Activated B cell treated with CpG ODN at 0.5 μM for 24 hours (primary cell): ENCODE results near the gene INHBC. TPM values are rescaled to one million over a fixed set of nuclear protein-coding genes. Genes with fewer than 3 reads are reported as not detected.
"Not testable (repeated sequence)": the region's sequence is repeated elsewhere in the genome, so short reads cannot be mapped to it uniquely, and the experiment has no call there.

Source experiments
- ATAC-seq: fragments of 200-7000 bp; cut with Tn5 transposase; one replicate; pipeline ENCODE4 v1.10.0; 2021; ENCODE audit warnings: low read depth, mild to moderate bottlenecking, moderate library complexity
- CTCF ChIA-PET: fragments of 350-600 bp; sonication (Branson Sonifier 250); formaldehyde crosslinking; loops from one replicate; lab custom pipeline; 2021; ENCODE audit warnings: antibody characterized with exemption; lab: Charles Lee
- POLR2A ChIA-PET: fragments of 350-600 bp; sonication (Branson Sonifier 250); formaldehyde crosslinking; loops from one replicate; lab custom pipeline; 2021; ENCODE audit warnings: antibody characterized with exemption; lab: Charles Lee
- DNase-seq: peaks from one replicate; pipeline ENCODE4 v3.0.0; 2022
- H3K27ac Mint-ChIP-seq: one replicate; pipeline ENCODE4 v1.8.0; 2020; ENCODE audit warnings: mixed read lengths
- H3K27me3 Mint-ChIP-seq: one replicate; pipeline ENCODE4 v1.8.0; 2021; ENCODE audit warnings: mixed read lengths
- H3K36me3 Mint-ChIP-seq: one replicate; pipeline ENCODE4 v1.8.0; 2021; ENCODE audit warnings: low read depth, mixed read lengths
- H3K4me1 Mint-ChIP-seq: one replicate; pipeline ENCODE4 v1.8.0; 2021; ENCODE audit warnings: mixed read lengths
- H3K4me3 Mint-ChIP-seq: one replicate; pipeline ENCODE4 v1.8.0; 2020; ENCODE audit warnings: mild to moderate bottlenecking, mixed read lengths
- H3K9me3 Mint-ChIP-seq: one replicate; pipeline ENCODE4 v1.8.0; 2020; ENCODE audit warnings: mixed read lengths
- intact Hi-C: fragments of 100-400 bp; cut with micrococcal nuclease; formaldehyde crosslinking; loops from one replicate; pipeline ENCODE4 v1.15.1; 2024
- total RNA-seq: library from RNA; stranded (reverse); gene quantifications from 2 replicates; pipeline ENCODE4 v1.2.3, GENCODE V29; 2022
- TF ChIP-seq, protein P1 (sequence below): fragments of 200-600 bp; IDR thresholded peaks from one replicate; pipeline ENCODE4 v1.8.0; 2022; ENCODE audit warnings: antibody characterized with exemption, mild to moderate bottlenecking

The INHBC gene
- total RNA-seq, 1 donor from 2014 or later: not detected

DNA sequence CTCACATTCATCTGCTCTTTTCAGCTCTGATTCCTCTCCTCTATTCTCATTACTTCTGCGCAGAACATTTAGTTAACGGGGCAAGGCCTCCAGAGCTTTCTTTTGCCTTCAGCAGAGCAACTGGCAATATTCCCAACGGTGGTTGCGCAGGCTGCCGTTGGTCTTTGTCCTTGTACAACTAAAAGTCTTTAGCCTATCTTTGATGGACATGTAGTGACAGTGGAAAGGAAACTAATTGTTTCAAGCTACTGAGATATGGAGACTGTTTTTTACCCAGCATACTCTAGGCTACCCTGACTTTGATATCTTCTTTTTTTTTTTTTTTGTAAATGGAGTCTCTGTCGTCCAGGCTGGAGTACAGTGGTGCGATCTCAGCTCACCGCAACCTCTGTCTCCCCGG lies 16.3 kb upstream of the INHBC start:
- no peak overlapping the region for H3K27ac Mint-ChIP-seq
- CTCF ChIA-PET: interaction anchor here (0.5 to 1.0 kb wide), 2 partner anchors 22 to 37 kb away, joined by 3 read pairs; partner anchors contain the start of gene INHBE
- peaks cover 27% of the 10 kb centered on the region for H3K4me1 Mint-ChIP-seq
- H3K27me3 Mint-ChIP-seq: no peaks in the 10 kb centered on the region
- TF ChIP-seq, protein P1, sequence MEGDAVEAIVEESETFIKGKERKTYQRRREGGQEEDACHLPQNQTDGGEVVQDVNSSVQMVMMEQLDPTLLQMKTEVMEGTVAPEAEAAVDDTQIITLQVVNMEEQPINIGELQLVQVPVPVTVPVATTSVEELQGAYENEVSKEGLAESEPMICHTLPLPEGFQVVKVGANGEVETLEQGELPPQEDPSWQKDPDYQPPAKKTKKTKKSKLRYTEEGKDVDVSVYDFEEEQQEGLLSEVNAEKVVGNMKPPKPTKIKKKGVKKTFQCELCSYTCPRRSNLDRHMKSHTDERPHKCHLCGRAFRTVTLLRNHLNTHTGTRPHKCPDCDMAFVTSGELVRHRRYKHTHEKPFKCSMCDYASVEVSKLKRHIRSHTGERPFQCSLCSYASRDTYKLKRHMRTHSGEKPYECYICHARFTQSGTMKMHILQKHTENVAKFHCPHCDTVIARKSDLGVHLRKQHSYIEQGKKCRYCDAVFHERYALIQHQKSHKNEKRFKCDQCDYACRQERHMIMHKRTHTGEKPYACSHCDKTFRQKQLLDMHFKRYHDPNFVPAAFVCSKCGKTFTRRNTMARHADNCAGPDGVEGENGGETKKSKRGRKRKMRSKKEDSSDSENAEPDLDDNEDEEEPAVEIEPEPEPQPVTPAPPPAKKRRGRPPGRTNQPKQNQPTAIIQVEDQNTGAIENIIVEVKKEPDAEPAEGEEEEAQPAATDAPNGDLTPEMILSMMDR: no peak
- H3K36me3 Mint-ChIP-seq: peaks cover 37% of the 10 kb centered on the region
- intact Hi-C loops: no loop called here
- DNase-seq (no peak), ATAC-seq (no peak)
- POLR2A ChIA-PET: interaction anchor here (0.6 kb wide), 1 partner anchor 18 kb away, joined by 8 read pairs; no protein-coding TSS in a partner anchor
- no peak overlapping the region for H3K4me3 Mint-ChIP-seq
- H3K9me3 Mint-ChIP-seq: no peaks in the 10 kb centered on the region

DNA sequence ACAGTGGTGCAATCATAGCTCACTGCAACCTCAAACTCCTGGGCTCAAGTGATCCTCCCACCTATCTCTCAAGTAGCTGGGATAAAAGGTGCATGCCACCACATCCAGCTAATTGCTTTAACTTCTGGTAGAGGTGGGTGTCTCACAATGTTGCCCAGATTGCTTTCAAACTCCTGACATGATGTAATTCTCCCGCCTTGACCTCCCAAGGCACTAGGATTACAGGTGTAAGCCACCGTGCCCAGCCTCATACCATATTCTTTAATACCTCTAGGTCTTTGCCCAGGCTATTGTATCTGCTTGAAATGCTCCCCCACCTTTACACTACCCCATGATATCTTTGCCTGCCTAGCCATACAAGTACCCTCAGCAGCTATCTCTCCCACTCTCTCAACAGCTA lies 15.1 kb upstream of the INHBC start:
- Mint-ChIP-seq H3K27me3 (no peaks in the 10 kb centered on the region), H3K4me1 (peaks cover 27% of the 10 kb centered on the region), H3K36me3 (peaks cover 36% of the 10 kb centered on the region), H3K4me3 (no peak overlapping the region), H3K9me3 (no peaks in the 10 kb centered on the region), H3K27ac (no peak overlapping the region)
- intact Hi-C loops: no loop called here
- POLR2A ChIA-PET: interaction anchor here (0.6 kb wide), 2 partner anchors 283 to 1155 kb away, joined by 4 to 8 read pairs; no protein-coding TSS in a partner anchor
- ATAC-seq: no peak
- no peak for DNase-seq
- TF ChIP-seq, protein P1: no peak
- CTCF ChIA-PET: interaction anchor here (1.3 kb wide), 1 partner anchor 33 kb away, joined by 3 read pairs; no protein-coding TSS in a partner anchor

DNA sequence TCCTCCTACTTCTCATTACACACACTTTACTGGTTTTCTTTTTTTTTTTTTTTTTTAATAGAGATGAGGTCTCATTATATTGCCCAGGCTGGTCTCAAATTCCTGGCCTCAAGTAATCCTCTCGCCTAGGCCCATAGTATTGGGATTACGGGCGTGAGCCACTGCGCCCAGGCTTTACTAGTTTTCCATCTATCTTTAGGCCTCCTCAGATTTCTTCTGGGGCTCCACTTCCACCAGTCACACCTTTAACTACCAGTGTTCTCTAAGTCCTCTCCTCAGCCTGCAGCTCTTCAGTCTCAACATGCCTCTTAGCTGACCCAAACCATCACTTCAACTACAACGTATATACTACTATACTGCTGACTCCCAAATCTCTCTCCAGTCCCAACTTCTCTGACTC lies 14.1 kb upstream of the INHBC start:
- CTCF ChIA-PET: interaction anchor here (1.2 kb wide), 1 partner anchor 38 kb away, joined by 3 read pairs; no protein-coding TSS in a partner anchor
- Mint-ChIP-seq H3K9me3 (no peaks in the 10 kb centered on the region), H3K4me1 (peaks cover 19% of the 10 kb centered on the region), H3K27ac (no peak overlapping the region), H3K4me3 (no peak overlapping the region), H3K36me3 (peaks cover 39% of the 10 kb centered on the region), H3K27me3 (no peaks in the 10 kb centered on the region)
- no peak for ATAC-seq
- no peak for DNase-seq
- POLR2A ChIA-PET: no interaction called here
- TF ChIP-seq, protein P1: no peak
- intact Hi-C loops: no loop called here

DNA sequence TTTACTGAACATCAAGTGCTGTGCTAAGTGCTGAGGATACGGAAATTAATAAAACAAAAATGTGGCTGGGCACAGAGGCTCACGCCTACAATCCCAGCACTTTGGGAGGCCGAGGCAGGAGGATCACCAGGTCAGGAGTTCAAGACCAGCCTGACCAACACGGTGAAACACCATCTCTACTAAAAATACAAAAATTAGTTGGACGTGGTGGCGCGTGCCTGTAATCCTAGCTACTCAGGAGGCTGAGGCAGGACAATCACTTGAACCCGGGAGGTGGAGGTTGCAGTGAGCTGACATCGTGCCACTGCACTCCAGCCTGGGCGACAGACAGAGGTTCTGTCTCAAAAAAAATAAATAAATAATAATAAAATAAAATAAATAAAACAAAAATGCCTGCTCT lies 7.6 kb upstream of the INHBC start:
- H3K4me3 Mint-ChIP-seq, intact Hi-C loops, H3K27me3 Mint-ChIP-seq, ATAC-seq, H3K27ac Mint-ChIP-seq, CTCF ChIA-PET, H3K9me3 Mint-ChIP-seq, DNase-seq: not testable (repeated sequence)
- POLR2A ChIA-PET: interaction anchor here (0.7 kb wide), 1 partner anchor 81 kb away, joined by 4 read pairs; no protein-coding TSS in a partner anchor
- Mint-ChIP-seq H3K4me1 (peaks cover 38% of the 10 kb centered on the region), H3K36me3 (peaks cover 29% of the 10 kb centered on the region)

DNA sequence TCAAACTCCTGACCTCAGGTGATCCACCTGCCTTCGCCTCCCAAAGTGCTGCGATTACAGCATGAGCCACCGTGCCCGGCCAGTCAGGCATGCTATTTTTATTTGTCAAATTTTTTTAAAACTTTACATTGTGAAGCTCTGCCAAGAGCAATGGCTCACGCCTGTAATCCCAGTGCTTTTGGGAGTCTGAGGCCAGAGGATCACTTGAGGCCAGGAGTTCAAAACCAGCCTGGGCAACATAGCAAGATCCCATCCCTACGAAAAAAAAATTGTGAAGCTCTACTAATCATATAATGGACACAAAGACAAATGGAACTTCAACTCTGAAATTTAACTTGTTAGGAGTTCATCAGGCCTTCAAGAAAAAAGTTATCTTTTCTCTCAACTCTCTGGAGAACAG lies 5.6 kb upstream of the INHBC start:
- DNase-seq (no peak), ATAC-seq (no peak)
- Mint-ChIP-seq H3K4me3 (peak overlapping the region; percentile 97), H3K36me3 (peaks cover 20% of the 10 kb centered on the region), H3K4me1 (peaks cover 39% of the 10 kb centered on the region), H3K27me3 (no peaks in the 10 kb centered on the region), H3K9me3 (no peaks in the 10 kb centered on the region), H3K27ac (peak overlapping the region; percentile 77)
- TF ChIP-seq, protein P1: no peak
- CTCF ChIA-PET: interaction anchor here (1.8 kb wide), 1 partner anchor 24 kb away, joined by 6 read pairs; no protein-coding TSS in a partner anchor
- POLR2A ChIA-PET: interaction anchor here (0.6 to 1.8 kb wide), 6 partner anchors 51 to 1455 kb away, joined by 3 to 12 read pairs (median 5); partner anchors contain the start of genes ARHGAP9 and RAB5B
- intact Hi-C loops: no loop called here
